Measurements from ENCODE around the gene KCNJ11. TPM values are rescaled to one million over a fixed set of nuclear protein-coding genes. Genes with fewer than 3 reads are reported as not detected.

KCNJ11 gene
- total and polyA plus RNA-seq, 10 of the 15 experiments (the other 5 are each of a cell fraction or from before 2014, with no cell fraction given): 0.06 to 0.56 (median 0.21) TPM; not detected in 6

GRCh38 chr11:17414992-17415391 is 26.5 kb upstream of the KCNJ11 start:
- Histone ChIP-seq H3K9me3 (replicated peaks; ENCODE audit: control insufficient read depth, insufficient read depth, low read length) (no peaks in the 10 kb centered on the region), H3K4me1 (ENCODE audit: control insufficient read depth, insufficient read depth, low read length) (no peaks in the 10 kb centered on the region), H3K36me3 (ENCODE audit: control insufficient read depth in 2 of 2, insufficient read depth in 2 of 2, low read length in 1 of 2) (no peaks in the 10 kb centered on the region), H3K27ac (ENCODE audit: control insufficient read depth, insufficient read depth) (no peak overlapping the region), H3K27me3 (replicated peaks in 1 of 2; ENCODE audit: control insufficient read depth in 2 of 2, insufficient read depth in 2 of 2, low read length in 1 of 2) (peaks cover 0 to 6% of the 10 kb centered on the region in 2 experiments), H3K79me2 (ENCODE audit: control insufficient read depth, insufficient read depth, low read length) (no peaks in the 10 kb centered on the region), H4K20me1 (ENCODE audit: control insufficient read depth, insufficient read depth) (no peaks in the 10 kb centered on the region; the same call in 1 of the 2 replicates), H3K9ac (ENCODE audit: control insufficient read depth, insufficient read depth, low read length) (no peak overlapping the region), H3K4me2 (ENCODE audit: control insufficient read depth, insufficient read depth) (no peak overlapping the region), H3K4me3 (no peak overlapping the region), H2AFZ (ENCODE audit: control insufficient read depth, low read depth, low read length) (no peak overlapping the region)
- no peak for DNase-seq (ENCODE audit: low read depth, low spot score)
- ChIA-PET RAD21 (ENCODE audit: unreplicated experiment) (no interaction called here), CTCF (no interaction called here), SMC1A (ENCODE audit: uncharacterized antibody, unreplicated experiment) (no interaction called here), POLR2A (no interaction called here)
- in situ Hi-C loops (cut with MboI): no loop called here
- WGBS (ENCODE audit: insufficient coverage, insufficient replicate concordance, low lambda C conversion rate, missing lambda C conversion rate): 53% methylated on average over 5 of the region's 5 CpGs
- intact Hi-C loops (cut with micrococcal nuclease; ENCODE audit: unreplicated experiment): no loop called here
- ATAC-seq: no peak
- no TSS peak for BruUV-seq (replicated peaks)
- no peak for FAIRE-seq
- TF ChIP-seq SMARCA5 (IDR thresholded peaks at IDR 0.05) (no peak), JUND (IDR thresholded peaks at IDR 0.05; ENCODE audit: low read depth, low read length) (no peak), ZBTB4 (CRISPR knock-in tag; IDR thresholded peaks at IDR 0.05) (no peak), SREBF2 (IDR thresholded peaks at IDR 0.05; ENCODE audit: low read length) (no peak), POLR2A (IDR thresholded peaks at IDR 0.05; ENCODE audit: low read depth, low read length) (no peak), RCOR1 (conservative IDR thresholded peaks at IDR 0.05; ENCODE audit: low read depth, low read length) (no peak), RAD21 (IDR thresholded peaks at IDR 0.05; ENCODE audit: insufficient read depth, low read depth, low read length) (no peak), CEBPB (IDR thresholded peaks at IDR 0.05; ENCODE audit: borderline replicate concordance in 1 of 2, low read depth in 2 of 2, low read length in 2 of 2) (no peak), REST (IDR thresholded peaks at IDR 0.05; ENCODE audit: low read depth, low read length) (no peak), ZBTB11 (CRISPR knock-in tag; IDR thresholded peaks at IDR 0.05) (no peak), NRF1 (conservative IDR thresholded peaks at IDR 0.05; ENCODE audit: low read depth, low read length) (no peak), BHLHE40 (IDR thresholded peaks at IDR 0.05; ENCODE audit: borderline replicate concordance in 1 of 2, low read depth in 2 of 2, low read length in 1 of 2) (no peak), ZNF207 (IDR thresholded peaks at IDR 0.05; ENCODE audit: borderline replicate concordance) (no peak)
